ENCODE results near the gene DVL1. TPM values are rescaled to one million over a fixed set of nuclear protein-coding genes. Genes with fewer than 3 reads are reported as not detected.

Gene DVL1
- total and polyA plus RNA-seq, 2 of the 13 experiments (the other 11 are each of a cell fraction or from before 2014, with no cell fraction given): 30.8 to 60.4 TPM

DNA sequence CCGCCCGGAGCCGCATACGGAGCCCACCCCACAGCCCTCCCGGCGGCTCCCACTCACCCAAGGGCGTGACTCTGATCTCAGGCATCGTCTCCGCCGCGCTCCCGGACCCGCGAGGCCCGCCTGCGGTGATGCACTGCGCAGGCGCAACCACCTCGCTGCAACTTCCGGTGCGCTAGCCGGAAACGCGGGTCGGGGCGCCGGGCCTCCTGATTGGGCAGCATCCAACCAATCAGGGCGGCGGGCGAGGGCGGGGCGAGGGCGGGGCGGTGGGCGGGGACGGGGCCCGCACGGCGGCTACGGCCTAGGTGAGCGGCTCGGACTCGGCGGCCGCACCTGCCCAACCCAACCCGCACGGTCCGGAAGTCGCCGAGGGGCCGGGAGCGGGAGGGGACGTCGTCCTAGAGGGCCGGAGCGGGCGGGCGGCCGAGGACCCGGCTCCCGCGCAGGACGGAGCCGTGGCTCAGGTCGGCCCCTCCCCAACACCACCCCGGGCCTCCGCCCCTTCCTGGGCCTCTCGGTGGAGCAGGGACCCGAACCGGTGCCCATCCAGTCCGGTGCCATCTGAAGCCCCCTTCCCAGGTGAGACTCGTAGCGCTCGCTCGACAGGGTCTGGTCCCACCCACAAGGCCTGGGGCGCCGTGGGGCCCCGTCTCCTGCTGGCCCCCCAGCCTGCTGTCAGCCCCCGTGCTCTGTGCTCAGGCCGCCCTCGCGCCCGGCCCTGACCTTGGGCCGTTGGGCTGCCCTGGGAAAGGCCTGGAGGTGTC is 24.5 kb downstream of the DVL1 start, which contains the start of the genes CPTP and INTS11 (continued):
- TF ChIP-seq, protein P1, sequence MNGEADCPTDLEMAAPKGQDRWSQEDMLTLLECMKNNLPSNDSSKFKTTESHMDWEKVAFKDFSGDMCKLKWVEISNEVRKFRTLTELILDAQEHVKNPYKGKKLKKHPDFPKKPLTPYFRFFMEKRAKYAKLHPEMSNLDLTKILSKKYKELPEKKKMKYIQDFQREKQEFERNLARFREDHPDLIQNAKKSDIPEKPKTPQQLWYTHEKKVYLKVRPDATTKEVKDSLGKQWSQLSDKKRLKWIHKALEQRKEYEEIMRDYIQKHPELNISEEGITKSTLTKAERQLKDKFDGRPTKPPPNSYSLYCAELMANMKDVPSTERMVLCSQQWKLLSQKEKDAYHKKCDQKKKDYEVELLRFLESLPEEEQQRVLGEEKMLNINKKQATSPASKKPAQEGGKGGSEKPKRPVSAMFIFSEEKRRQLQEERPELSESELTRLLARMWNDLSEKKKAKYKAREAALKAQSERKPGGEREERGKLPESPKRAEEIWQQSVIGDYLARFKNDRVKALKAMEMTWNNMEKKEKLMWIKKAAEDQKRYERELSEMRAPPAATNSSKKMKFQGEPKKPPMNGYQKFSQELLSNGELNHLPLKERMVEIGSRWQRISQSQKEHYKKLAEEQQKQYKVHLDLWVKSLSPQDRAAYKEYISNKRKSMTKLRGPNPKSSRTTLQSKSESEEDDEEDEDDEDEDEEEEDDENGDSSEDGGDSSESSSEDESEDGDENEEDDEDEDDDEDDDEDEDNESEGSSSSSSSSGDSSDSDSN (CRISPR knock-in tag; IDR thresholded peaks at IDR 0.05): peak; percentile 83
- TF ChIP-seq ZNF264 (CRISPR knock-in tag; IDR thresholded peaks at IDR 0.05) (0 out of 2 replicates have a peak, but pooled peaks have one; percentile 8), NFYC (CRISPR knock-in tag; IDR thresholded peaks at IDR 0.05) (peak; percentile 78), ZFX (CRISPR knock-in tag; IDR thresholded peaks at IDR 0.05; ENCODE audit: low read depth) (peak; percentile 91), RAD51 (IDR thresholded peaks at IDR 0.05; ENCODE audit: borderline replicate concordance) (no peak), ZNF12 (CRISPR knock-in tag; IDR thresholded peaks at IDR 0.05) (no peak), PAX8 (CRISPR knock-in tag; IDR thresholded peaks at IDR 0.05; ENCODE audit: borderline replicate concordance) (no peak), ZNF724P (CRISPR knock-in tag; IDR thresholded peaks at IDR 0.05; ENCODE audit: borderline replicate concordance) (0 out of 2 replicates have a peak, but pooled peaks have one; percentile 59), ZNF788 (CRISPR knock-in tag; IDR thresholded peaks at IDR 0.05; ENCODE audit: borderline replicate concordance) (peak; percentile 83; the same call in 1 of the 2 replicates), KDM5B (CRISPR knock-in tag; IDR thresholded peaks at IDR 0.05; ENCODE audit: borderline replicate concordance) (peak; percentile 62), SIX1 (CRISPR knock-in tag; IDR thresholded peaks at IDR 0.05; ENCODE audit: borderline replicate concordance) (no peak), IRX3 (CRISPR knock-in tag; IDR thresholded peaks at IDR 0.05; ENCODE audit: borderline replicate concordance, low read depth) (no peak), EED (CRISPR knock-in tag; IDR thresholded peaks at IDR 0.05) (0 out of 2 replicates have a peak, but pooled peaks have one; percentile 72), ZNF232 (CRISPR knock-in tag; IDR thresholded peaks at IDR 0.05; ENCODE audit: borderline replicate concordance) (0 out of 2 replicates have a peak, but pooled peaks have one; percentile 52), ARNT2 (CRISPR knock-in tag; IDR thresholded peaks at IDR 0.05; ENCODE audit: low read depth) (peak; percentile 25; the same call in 1 of the 2 replicates), NCOR1 (IDR thresholded peaks at IDR 0.05; ENCODE audit: borderline replicate concordance, low read length) (peak; percentile 37; the same call in 1 of the 2 replicates)
- TF ChIP-seq, protein P2, sequence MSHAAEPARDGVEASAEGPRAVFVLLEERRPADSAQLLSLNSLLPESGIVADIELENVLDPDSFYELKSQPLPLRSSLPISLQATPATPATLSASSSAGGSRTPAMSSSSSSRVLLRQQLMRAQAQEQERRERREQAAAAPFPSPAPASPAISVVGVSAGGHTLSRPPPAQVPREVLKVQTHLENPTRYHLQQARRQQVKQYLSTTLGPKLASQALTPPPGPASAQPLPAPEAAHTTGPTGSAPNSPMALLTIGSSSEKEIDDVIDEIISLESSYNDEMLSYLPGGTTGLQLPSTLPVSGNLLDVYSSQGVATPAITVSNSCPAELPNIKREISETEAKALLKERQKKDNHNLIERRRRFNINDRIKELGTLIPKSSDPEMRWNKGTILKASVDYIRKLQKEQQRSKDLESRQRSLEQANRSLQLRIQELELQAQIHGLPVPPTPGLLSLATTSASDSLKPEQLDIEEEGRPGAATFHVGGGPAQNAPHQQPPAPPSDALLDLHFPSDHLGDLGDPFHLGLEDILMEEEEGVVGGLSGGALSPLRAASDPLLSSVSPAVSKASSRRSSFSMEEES (CRISPR knock-in tag; IDR thresholded peaks at IDR 0.05): no peak
- TF ChIP-seq, protein P3, sequence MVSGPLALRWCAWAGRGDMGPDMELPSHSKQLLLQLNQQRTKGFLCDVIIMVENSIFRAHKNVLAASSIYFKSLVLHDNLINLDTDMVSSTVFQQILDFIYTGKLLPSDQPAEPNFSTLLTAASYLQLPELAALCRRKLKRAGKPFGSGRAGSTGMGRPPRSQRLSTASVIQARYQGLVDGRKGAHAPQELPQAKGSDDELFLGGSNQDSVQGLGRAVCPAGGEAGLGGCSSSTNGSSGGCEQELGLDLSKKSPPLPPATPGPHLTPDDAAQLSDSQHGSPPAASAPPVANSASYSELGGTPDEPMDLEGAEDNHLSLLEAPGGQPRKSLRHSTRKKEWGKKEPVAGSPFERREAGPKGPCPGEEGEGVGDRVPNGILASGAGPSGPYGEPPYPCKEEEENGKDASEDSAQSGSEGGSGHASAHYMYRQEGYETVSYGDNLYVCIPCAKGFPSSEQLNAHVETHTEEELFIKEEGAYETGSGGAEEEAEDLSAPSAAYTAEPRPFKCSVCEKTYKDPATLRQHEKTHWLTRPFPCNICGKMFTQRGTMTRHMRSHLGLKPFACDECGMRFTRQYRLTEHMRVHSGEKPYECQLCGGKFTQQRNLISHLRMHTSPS (CRISPR knock-in tag; IDR thresholded peaks at IDR 0.05; ENCODE audit: low read depth): peak; percentile 74; the same call in 1 of the 2 replicates
- TF ChIP-seq, protein P4, sequence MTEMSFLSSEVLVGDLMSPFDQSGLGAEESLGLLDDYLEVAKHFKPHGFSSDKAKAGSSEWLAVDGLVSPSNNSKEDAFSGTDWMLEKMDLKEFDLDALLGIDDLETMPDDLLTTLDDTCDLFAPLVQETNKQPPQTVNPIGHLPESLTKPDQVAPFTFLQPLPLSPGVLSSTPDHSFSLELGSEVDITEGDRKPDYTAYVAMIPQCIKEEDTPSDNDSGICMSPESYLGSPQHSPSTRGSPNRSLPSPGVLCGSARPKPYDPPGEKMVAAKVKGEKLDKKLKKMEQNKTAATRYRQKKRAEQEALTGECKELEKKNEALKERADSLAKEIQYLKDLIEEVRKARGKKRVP (CRISPR knock-in tag; IDR thresholded peaks at IDR 0.05): 0 out of 4 replicates have a peak, but pooled peaks of 1 of the 2 experiments have one; percentile 40
- TF ChIP-seq, protein P5, sequence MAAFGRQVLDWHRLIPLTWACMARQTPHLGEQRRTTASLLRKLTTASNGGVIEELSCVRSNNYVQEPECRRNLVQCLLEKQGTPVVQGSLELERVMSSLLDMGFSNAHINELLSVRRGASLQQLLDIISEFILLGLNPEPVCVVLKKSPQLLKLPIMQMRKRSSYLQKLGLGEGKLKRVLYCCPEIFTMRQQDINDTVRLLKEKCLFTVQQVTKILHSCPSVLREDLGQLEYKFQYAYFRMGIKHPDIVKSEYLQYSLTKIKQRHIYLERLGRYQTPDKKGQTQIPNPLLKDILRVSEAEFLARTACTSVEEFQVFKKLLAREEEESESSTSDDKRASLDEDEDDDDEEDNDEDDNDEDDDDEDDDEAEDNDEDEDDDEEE (CRISPR knock-in tag; IDR thresholded peaks at IDR 0.05): peak; percentile 48; the same call in 1 of the 2 replicates

Data from HepG2 (cell line).